ENCODE data around the gene ARID1B.

DNA sequence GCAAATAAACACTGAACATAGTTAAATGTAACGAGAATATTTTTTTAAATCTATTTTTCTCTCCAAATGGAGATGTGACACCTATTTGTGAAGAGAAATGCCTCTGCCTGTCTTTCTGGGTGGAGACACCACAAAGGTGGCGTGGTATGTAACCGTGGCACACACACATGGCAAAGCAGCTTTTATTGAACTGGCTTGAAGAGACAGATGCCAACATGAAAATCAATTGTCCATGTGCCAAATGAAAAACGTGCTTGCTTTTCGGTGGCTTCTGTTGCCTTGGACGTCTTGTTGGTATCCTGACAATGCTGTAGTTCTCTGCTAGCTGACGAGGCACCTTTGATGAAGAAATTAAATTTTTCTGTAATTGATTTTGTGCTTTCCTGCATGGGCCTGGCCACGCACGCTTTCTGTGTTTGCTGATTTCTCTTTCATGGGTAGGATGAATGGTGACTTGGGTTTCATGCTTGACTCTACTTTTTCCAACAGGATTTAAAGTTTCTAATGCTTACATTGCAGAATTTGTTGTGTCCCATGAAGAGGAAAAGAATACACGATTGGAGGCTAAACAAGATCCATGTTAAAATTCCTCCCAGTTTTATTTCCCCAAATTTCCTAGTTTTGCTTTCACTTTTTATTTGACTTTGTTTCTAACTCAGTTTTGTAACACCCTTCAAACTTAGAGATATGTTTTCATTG is 343.5 kb downstream of the ARID1B start:
- TF ChIP-seq, protein P1, sequence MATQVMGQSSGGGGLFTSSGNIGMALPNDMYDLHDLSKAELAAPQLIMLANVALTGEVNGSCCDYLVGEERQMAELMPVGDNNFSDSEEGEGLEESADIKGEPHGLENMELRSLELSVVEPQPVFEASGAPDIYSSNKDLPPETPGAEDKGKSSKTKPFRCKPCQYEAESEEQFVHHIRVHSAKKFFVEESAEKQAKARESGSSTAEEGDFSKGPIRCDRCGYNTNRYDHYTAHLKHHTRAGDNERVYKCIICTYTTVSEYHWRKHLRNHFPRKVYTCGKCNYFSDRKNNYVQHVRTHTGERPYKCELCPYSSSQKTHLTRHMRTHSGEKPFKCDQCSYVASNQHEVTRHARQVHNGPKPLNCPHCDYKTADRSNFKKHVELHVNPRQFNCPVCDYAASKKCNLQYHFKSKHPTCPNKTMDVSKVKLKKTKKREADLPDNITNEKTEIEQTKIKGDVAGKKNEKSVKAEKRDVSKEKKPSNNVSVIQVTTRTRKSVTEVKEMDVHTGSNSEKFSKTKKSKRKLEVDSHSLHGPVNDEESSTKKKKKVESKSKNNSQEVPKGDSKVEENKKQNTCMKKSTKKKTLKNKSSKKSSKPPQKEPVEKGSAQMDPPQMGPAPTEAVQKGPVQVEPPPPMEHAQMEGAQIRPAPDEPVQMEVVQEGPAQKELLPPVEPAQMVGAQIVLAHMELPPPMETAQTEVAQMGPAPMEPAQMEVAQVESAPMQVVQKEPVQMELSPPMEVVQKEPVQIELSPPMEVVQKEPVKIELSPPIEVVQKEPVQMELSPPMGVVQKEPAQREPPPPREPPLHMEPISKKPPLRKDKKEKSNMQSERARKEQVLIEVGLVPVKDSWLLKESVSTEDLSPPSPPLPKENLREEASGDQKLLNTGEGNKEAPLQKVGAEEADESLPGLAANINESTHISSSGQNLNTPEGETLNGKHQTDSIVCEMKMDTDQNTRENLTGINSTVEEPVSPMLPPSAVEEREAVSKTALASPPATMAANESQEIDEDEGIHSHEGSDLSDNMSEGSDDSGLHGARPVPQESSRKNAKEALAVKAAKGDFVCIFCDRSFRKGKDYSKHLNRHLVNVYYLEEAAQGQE (IDR thresholded peaks at IDR 0.05): no peak
- TF ChIP-seq, protein P2, sequence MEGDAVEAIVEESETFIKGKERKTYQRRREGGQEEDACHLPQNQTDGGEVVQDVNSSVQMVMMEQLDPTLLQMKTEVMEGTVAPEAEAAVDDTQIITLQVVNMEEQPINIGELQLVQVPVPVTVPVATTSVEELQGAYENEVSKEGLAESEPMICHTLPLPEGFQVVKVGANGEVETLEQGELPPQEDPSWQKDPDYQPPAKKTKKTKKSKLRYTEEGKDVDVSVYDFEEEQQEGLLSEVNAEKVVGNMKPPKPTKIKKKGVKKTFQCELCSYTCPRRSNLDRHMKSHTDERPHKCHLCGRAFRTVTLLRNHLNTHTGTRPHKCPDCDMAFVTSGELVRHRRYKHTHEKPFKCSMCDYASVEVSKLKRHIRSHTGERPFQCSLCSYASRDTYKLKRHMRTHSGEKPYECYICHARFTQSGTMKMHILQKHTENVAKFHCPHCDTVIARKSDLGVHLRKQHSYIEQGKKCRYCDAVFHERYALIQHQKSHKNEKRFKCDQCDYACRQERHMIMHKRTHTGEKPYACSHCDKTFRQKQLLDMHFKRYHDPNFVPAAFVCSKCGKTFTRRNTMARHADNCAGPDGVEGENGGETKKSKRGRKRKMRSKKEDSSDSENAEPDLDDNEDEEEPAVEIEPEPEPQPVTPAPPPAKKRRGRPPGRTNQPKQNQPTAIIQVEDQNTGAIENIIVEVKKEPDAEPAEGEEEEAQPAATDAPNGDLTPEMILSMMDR (IDR thresholded peaks at IDR 0.05; ENCODE audit: low read depth, low read length, missing input control): no peak
- TF ChIP-seq TAF1 (conservative IDR thresholded peaks at IDR 0.05): no peak
- no peak for TF ChIP-seq HNF4G (IDR thresholded peaks at IDR 0.05)
- TF ChIP-seq, protein P3, sequence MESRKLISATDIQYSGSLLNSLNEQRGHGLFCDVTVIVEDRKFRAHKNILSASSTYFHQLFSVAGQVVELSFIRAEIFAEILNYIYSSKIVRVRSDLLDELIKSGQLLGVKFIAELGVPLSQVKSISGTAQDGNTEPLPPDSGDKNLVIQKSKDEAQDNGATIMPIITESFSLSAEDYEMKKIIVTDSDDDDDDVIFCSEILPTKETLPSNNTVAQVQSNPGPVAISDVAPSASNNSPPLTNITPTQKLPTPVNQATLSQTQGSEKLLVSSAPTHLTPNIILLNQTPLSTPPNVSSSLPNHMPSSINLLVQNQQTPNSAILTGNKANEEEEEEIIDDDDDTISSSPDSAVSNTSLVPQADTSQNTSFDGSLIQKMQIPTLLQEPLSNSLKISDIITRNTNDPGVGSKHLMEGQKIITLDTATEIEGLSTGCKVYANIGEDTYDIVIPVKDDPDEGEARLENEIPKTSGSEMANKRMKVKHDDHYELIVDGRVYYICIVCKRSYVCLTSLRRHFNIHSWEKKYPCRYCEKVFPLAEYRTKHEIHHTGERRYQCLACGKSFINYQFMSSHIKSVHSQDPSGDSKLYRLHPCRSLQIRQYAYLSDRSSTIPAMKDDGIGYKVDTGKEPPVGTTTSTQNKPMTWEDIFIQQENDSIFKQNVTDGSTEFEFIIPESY (IDR thresholded peaks at IDR 0.05): no peak
- TF ChIP-seq RAD21 (IDR thresholded peaks at IDR 0.05): no peak
- peak; percentile 29 for TF ChIP-seq YY1 (IDR thresholded peaks at IDR 0.05)

Data from liver (tissue), 3 donors.